GM21717 (cell line): ENCODE measurements around the gene SHC2.
"Not testable (repeated sequence)": the region's sequence is repeated elsewhere in the genome, so short reads cannot be mapped to it uniquely, and the experiment has no call there.

Experiments
- ATAC-seq: cut with Tn5 transposase; IDR thresholded peaks from one replicate; pipeline ENCODE4 v1.9.1; 2021; ENCODE audit warnings: mild to moderate bottlenecking, moderate library complexity; ENCODE audit not compliant: unreplicated experiment

The SHC2 gene

DNA sequence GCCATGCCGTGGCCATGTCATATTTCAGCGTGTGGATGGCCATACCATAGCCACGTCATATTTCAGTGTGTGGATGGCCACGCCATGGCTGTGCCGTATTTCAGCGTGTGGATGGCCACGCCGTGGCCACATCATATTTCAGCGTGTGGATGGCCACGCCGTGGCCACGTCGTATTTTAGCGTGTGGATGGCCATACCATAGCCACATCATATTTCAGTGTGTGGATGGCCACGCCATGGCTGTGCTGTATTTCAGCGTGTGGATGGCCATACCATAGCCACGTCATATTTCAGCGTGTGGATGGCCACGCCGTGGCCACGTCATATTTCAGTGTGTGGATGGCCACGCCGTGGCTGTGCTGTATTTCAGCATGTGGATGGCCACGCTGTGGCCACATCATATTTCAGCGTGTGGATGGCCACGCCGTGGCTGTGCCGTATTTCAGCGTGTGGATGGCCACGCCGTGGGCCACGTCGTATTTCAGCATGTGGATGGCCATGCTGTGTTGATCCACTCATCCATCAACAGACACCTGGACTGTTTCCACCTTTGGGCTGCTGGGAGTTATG is 9.8 kb downstream of the SHC2 start:
- not testable (repeated sequence) for ATAC-seq

- ATAC-seq: no peak
These were observed 10.9 kb downstream of the SHC2 start for GRCh38 chr19:449916-450315.

GRCh38 chr19:447816-448560 is 12.8 kb downstream of the SHC2 start:
- no peak for ATAC-seq

DNA sequence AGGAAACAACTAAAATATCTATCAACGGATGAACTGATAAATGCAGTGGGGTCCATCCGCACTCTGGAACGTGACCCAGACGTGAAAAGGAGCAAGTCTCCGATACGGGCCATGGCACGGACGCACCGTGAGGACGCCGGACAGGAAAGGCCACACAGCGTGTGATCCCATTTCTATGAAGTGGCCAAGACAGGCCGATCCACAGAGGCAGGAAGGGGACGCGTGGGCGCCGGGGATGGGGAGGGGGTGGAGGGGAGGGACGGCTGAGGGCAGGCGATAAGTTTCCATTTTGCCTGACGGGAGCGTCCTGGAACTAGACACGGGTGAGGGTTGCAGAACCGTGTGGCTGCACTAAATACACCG is 13.8 kb downstream of the SHC2 start:
- ATAC-seq: no peak

DNA sequence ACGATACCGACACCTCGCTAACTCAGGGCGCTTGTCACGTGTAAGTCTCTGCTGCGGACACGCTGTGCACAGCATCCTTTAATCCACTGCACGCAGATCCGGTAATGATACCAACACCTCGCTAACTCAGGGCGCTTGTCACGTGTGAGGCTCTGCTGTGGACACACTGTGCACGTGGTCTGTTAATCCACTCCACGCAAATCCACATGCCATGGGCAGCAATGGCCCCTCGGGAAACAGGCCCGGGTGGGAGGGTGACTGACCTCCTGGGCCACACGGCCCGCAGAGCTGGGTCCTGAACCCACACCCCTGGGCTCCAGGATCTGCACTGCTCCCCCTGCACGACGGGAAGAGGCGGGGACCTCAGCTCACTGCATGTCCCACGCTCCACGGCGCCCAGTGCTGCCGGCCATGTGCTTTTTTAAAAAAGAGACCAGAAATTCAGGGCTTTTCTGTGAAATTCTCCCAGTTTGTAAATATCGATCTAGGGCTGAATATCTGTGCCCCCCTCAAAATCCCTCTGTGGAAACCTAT is 16.1 kb downstream of the SHC2 start:
- no peak for ATAC-seq

- no peak for ATAC-seq
These were observed 17.8 kb downstream of the SHC2 start for GRCh38 chr19:443005-443404.

DNA sequence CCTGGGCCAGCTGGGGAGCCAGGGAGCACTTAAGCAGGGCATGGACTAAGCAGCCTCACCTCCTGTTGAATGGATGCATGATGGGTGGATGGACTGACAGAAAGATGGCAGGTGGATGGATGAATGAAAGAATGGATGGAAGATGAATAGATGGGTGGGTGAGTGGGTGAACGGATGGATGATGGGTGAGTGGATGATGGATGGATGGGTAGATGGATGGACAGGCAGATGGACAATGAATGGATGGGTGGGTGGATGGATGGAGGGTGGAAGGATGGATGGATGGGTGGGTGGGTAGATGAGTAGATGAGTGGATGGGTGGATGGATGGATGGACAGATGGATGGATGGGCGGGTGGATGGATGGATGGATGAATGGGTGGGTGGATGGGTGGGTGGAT is 18.7 kb downstream of the SHC2 start:
- no peak for ATAC-seq

- ATAC-seq: no peak
These were observed 19.5 kb downstream of the SHC2 start for GRCh38 chr19:441213-441836.

- no peak for ATAC-seq
These were observed 20.2 kb downstream of the SHC2 start for GRCh38 chr19:440391-441212.

DNA sequence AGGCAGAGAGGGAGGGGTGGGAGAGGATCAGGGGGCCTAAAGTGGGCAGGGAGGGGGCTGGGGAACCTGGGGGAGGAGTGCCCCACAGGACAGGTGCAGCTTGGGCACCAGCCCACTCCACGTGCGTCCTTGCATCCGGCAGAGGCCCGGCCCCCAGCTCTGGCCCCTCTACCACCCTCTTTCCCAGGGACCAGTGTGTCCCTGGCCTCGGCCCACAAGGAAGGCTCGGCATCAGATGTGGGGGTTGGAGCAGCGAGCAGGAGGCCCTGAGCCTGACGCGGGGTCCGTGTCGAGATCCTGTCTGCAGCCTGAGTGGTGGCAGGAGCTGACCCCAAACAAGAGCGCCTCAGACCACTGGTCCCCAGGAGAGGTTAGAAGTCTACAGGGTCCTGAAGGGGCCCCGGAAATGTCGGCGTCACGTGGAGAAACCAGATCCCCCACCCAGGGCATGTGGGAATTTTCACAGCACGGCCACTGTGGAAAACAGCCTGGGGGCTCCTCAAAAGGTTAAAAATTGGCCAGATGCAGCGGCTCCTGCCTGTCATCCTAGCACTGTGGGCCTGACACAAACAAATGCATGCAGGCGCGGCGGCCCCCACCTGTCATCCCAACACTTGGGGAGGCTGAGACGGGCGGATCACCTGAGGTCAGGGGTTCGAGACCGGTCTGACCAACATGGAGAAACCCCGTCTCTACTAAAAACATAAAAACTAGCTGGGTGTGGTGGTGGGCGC is 21.5 kb downstream of the SHC2 start:
- ATAC-seq: no peak

DNA sequence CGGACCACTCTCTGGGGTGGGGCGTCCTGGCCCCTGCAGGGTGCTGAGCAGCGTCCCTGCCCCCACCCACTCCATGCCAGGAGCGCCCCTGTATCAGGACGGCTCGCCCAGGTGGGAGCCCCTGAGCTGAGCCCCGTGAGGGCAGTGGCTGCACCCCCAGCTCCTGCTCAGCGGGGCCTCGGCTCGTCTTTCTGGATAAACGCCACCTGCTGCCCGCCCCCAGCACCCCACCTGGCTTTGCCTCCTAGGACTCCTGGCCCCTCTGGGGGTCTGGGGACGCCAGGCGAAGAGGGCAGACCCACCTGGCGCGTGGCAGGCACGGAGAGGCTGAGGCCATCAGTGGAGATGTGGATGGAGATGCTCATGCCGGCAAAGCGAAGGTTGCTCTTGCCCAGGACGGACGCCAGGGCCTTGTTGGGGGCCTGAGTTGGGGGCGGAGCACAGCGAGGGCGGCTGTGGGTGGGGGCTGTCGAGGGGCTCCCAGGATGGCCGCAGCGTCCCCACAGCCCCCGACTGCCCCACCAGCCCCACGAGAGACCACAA is 22.3 kb downstream of the SHC2 start:
- no peak for ATAC-seq

DNA sequence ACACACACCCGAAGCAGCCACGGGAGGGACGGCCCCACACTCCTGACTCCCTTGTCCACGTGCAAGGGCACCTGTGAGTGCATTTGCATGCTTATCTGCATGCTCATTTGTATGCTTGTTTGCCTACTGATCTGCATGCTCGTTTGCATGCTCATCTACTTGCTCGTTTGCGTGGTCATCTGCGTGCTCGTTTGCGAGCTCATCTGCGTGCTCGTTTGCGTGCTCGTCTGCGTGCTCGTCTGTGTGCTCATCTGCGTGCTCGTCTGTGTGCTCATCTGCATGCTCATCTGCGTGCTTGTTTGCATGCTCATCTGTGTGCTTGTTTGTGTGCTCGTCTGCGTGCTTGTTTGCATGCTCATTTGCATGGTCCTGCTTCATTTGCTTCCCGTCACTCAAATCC is 23.8 kb downstream of the SHC2 start:
- no peak for ATAC-seq

- ATAC-seq: no peak
These were observed 24.4 kb downstream of the SHC2 start for GRCh38 chr19:436413-436950.

DNA sequence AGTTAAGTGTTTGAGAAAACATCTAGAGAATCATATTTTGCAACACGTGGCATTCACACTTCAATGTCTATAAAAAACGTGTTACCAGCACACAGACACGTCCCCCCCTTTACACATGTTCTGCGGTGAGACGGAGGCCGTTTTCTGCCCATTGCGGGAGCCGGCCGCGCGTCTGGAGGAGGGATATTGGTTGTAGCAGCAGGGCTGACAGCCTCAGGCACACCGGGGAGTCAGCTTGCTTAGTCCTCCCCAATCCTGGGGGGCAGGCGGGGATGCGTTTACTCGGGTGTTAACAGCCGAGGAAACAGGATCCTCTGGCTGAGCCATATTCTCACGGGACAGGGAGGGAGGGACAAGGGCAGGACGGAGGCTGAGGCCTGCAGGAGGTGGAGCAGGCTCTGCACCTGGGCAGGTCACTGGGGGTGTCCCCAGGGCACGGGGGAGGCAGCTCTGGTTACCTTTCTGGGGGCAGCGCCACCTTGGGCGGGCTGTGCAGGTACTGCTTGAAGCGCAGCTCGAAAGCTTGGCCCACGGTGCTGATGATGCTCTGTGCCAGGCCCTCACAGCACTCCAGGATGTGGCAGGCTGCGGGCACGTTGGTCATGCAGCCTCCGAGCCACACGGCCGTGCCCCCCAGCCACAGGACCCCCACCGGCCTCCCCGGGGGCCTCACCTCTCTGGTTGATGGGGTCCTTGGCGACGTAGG is 25.0 kb downstream of the SHC2 start:
- no peak for ATAC-seq

- no peak for ATAC-seq
These were observed 25.7 kb downstream of the SHC2 start for GRCh38 chr19:435056-435706.

GRCh38 chr19:434152-434960 is 26.5 kb downstream of the SHC2 start:
- ATAC-seq: no peak

DNA sequence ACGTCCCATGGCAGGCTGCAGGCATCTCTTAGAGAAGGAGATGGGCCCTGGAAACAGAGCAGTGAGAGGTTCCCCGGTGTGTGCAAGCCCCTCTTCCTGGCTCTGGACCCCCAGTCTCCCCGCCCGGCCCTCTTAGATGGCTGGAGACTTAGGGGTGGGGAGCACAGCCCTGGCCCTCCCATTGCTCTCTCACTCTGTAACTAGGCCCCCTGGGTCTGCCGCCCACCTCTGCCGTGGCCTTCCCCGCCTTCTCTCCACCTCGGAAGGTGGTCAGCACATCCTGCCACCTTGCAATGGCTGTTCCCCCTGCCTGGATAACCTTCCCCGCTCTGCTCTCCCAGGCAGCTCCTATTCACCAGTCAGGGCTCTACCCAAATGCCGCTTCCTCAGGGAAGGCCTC is 30.1 kb downstream of the SHC2 start:
- ATAC-seq: no peak

DNA sequence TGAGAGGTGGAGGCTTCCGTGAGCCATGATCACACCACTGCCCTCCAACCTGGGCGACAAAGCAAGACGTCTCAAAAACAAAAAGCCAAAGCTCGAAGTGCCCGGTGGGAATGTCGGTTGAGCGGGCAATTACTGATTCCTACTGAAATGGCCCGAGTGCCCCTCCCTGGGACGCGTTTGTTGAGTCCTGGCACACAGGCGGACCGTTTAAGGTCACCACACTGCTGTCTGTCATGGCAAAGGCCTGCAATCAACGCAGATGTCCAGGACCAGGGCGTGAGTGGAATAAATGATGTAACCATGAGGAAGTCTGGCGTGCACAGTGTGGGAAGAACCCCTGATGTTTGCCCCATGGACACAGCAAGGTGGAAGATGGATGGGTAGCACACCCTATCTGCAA is 32.7 kb downstream of the SHC2 start:
- ATAC-seq: no peak
